ENCODE data around the gene TIMP2.

TIMP2 gene

GRCh38 chr17:78854508-78854907 is 70.7 kb downstream of the TIMP2 start:
- no peak overlapping the region for H3K4me3 ChIP-seq (replicated peaks; ENCODE audit: low read depth, low read length)
- DNase-seq (ENCODE audit: low read depth), result no peak
- TF ChIP-seq, protein P1, sequence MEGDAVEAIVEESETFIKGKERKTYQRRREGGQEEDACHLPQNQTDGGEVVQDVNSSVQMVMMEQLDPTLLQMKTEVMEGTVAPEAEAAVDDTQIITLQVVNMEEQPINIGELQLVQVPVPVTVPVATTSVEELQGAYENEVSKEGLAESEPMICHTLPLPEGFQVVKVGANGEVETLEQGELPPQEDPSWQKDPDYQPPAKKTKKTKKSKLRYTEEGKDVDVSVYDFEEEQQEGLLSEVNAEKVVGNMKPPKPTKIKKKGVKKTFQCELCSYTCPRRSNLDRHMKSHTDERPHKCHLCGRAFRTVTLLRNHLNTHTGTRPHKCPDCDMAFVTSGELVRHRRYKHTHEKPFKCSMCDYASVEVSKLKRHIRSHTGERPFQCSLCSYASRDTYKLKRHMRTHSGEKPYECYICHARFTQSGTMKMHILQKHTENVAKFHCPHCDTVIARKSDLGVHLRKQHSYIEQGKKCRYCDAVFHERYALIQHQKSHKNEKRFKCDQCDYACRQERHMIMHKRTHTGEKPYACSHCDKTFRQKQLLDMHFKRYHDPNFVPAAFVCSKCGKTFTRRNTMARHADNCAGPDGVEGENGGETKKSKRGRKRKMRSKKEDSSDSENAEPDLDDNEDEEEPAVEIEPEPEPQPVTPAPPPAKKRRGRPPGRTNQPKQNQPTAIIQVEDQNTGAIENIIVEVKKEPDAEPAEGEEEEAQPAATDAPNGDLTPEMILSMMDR (IDR thresholded peaks at IDR 0.05; ENCODE audit: low read length, missing control alignments), result no peak

- no peak overlapping the region for H3K4me3 ChIP-seq (replicated peaks; ENCODE audit: low read depth, low read length)
- DNase-seq (ENCODE audit: low read depth), result no peak
- TF ChIP-seq, protein P1 (IDR thresholded peaks at IDR 0.05; ENCODE audit: low read length, missing control alignments), result no peak
These were observed 71.2 kb downstream of the TIMP2 start for GRCh38 chr17:78853926-78854394.

- no peak overlapping the region for H3K4me3 ChIP-seq (replicated peaks; ENCODE audit: low read depth, low read length)
- peak; percentile 26 for DNase-seq (ENCODE audit: low read depth)
- TF ChIP-seq, protein P1 (IDR thresholded peaks at IDR 0.05; ENCODE audit: low read length, missing control alignments), result no peak
These were observed 72.5 kb downstream of the TIMP2 start for GRCh38 chr17:78852709-78853121.

DNA sequence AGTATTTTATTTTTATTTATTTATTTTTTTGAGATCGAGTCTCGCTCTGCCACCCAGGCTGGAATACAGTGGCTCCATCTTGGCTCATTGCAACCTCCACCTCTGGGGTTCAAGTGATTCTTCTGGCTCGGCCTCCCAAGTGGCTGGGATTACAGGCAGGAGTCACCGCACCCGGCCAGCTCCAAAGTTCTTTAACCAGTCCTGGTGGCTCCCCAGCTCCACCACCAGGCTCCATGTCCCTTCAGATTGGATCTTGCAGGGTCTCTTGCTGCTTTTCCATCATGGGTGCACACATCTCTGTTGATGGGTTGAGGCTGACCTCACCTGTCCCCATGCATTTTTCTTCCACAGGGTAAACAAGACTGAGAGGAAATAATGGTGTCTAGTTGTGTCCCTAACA is 76.2 kb downstream of the TIMP2 start:
- H3K4me3 ChIP-seq (replicated peaks; ENCODE audit: low read depth, low read length), result no peak overlapping the region
- no peak for DNase-seq (ENCODE audit: low read depth)
- TF ChIP-seq, protein P1 (IDR thresholded peaks at IDR 0.05; ENCODE audit: low read length, missing control alignments), result no peak

GRCh38 chr17:78847052-78847451 is 78.1 kb downstream of the TIMP2 start:
- H3K4me3 ChIP-seq (replicated peaks; ENCODE audit: low read depth, low read length), result no peak overlapping the region
- TF ChIP-seq, protein P1 (IDR thresholded peaks at IDR 0.05; ENCODE audit: low read length, missing control alignments), result no peak
- DNase-seq (ENCODE audit: low read depth), result no peak

DNA sequence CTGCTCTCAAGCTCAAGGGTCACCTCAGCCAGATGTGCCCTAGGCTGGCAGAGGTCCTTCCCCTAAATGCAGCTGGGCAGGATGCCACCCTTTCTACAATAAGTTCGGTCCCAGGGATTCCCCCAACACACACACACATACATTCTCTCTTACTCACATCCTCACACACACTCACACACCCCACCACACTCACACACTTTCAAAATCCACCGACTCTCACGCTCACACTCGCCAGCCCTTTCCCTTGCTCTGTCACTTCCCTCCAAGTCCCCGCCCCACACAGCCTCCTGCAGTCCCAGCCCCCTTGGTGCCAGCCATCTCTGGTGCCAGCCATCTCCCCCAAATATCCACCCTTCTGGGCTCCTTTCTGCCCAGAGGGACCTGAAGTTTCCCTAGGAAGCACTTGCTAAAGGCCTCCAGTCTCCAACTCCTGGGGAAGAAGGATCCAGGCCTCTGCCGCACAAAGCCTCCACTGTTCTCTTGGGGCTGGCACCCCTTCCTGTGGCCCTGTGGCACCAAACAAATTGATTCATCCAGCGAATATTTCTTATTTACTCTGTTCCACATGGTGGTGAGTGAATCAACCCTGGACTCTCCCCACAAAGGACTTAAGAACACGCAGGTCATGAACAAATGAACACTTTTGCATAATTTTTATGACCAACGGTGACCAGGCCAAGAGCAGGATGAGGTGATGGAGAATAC is 80.7 kb downstream of the TIMP2 start:
- no peak overlapping the region for H3K4me3 ChIP-seq (replicated peaks; ENCODE audit: low read depth, low read length)
- DNase-seq (ENCODE audit: low read depth), result peak; percentile 52

More for the DNA sequence above, 80.7 kb downstream of the TIMP2 start:
- TF ChIP-seq, protein P1 (IDR thresholded peaks at IDR 0.05; ENCODE audit: low read length, missing control alignments), result no peak

Measured in fibroblast of pulmonary artery (primary cell).